HG03469 (cell line): ENCODE results near the gene KLK7.

Experiments used
- ATAC-seq: cut with Tn5 transposase; IDR thresholded peaks from one replicate; pipeline ENCODE4 v1.9.1; 2021; ENCODE audit warnings: mild to moderate bottlenecking, moderate library complexity, moderate number of reproducible peaks; ENCODE audit not compliant: unreplicated experiment

The KLK7 gene

DNA sequence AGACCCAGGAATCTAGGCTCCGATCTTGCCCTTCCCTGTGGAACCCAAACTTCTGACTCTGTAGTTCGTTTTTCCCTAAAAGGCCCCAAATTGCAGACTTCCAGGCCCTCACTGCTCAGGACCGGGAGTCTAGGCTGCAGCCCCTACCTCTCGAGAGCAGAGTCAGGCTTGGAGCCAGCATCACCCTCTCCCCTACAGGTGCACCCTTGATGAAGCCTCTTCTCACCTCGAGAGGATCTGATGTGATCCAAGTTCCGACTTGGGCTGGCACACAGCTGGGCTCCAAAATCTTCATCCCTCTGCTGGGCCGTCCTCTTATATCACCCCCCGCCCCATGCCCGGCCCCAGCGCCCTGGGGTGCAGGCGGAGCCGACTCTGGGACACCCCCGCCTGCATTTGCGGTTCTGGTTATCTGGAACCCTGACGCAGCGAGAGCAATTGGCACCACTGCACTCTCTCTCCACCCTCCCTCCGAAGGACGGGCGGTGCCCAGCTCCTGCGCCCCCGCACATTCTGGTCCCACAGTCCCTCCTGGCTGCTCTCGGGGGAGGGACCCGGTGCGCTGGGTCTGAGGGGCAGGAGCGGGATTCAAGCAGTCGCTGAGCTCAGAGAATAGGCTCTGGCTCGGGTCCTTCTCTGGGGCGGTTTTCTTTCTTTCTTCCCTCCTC lies at the start of gene KLK7:
Gene KLK7, minus strand, starts transcription at position 293 of the 668 bp plus-strand sequence. CDS start 1,518 bp downstream, outside the sequence.
- no peak for ATAC-seq

DNA sequence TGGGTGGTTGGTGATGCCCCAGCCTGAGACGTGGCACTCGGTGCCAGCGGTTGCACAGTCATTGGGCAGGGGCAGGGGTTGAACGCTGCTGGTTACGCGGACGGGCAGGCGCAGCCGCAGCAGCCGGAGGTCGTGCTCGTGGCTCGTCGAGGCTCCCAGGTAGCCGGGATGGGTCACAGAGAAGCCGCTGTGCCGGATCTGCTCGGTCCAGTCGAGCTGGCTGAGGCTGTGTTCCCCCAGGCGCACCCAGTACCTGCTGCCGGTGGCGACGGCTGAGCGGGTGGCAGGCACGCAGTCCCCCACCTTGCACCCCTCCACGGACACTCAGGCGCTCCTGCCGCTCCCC lies 48.1 kb upstream of the KLK7 start:
- ATAC-seq: no peak

DNA sequence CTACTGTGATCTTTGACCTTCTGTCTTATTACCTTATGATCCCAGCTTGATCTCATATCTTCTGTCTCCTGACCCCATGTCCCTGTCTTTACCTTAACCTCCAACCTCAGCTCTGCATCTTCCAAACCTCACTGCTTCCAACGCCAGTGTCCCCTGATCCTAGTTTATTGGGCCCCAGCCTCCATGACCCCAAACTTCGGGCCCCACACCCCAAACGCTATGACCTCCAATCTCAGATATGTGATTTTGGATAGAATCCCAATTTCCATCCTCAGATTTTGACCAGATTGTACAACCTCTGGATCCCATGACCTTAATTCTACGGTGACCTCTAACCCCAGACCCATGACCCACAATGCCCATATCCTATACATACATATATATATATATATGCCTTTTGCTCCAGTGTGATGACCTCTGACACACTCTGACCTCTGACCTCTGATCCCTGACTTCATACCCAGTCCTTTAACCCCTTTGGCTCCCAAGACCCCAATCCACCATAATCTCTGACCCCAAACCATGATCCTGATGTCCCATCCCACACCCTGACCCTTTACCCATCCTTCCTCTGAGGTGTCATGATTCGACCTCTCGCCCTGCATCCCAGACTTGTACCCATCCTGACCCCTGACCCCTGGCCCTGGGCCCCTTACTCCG lies 47.6 kb upstream of the KLK7 start:
- no peak for ATAC-seq

DNA sequence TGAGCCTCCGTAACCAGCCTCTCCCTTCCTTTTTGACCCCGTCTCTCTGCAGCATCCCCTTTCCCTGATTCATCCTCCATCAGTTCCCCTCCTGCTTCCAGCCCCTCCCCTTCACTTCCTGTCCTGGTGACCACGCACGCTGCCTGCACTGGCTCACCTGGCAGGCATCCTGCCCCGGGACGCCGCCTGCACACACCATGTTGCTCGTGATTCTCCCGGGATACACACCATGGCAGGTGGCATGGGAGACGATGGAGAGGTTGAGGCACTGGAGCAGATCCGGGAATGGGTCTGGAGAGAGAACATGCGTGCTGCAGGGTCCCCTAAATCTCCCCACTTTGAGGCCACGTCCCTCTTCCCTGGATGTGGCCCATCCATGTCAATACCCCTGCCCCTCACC lies 46.9 kb upstream of the KLK7 start:
- no peak for ATAC-seq

DNA sequence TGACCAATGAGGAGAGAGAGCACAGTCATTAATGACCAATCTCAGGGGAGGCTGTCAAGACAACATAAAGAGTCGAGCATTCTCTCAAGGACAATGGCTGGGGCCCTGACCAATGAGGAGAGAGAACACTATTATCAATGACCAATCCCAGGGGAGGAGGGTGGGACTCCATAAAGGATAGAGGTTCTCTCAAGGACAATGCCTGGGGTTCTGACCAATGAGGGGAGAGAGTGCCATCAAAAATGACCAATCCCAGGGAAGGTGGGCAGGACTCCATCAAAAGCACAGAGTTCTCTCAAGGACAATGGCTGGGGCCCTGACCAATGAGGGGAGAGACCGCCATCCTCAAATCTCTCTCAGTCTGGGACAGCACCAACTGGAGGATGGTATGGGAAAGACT lies 46.0 kb upstream of the KLK7 start:
- ATAC-seq: no peak

DNA sequence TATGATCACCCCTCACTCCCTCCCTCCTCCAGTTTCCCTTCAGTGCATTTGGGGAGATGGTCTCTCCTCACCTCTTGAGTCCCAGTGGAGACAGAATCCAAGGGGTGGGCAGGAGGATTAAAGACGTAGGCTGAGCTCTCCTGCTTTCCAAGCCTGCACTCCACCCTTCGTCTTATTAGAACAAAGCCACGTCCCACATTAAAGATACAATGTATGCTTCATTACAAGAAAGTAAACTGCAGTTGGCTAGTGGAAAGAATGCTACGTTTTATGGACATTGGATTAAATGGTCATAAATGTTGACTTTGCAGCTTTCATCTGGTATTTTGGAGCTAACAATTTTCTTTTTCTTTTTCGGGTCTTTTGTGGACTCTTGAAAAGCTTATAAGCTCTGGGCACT lies 44.2 kb upstream of the KLK7 start:
- ATAC-seq: no peak

DNA sequence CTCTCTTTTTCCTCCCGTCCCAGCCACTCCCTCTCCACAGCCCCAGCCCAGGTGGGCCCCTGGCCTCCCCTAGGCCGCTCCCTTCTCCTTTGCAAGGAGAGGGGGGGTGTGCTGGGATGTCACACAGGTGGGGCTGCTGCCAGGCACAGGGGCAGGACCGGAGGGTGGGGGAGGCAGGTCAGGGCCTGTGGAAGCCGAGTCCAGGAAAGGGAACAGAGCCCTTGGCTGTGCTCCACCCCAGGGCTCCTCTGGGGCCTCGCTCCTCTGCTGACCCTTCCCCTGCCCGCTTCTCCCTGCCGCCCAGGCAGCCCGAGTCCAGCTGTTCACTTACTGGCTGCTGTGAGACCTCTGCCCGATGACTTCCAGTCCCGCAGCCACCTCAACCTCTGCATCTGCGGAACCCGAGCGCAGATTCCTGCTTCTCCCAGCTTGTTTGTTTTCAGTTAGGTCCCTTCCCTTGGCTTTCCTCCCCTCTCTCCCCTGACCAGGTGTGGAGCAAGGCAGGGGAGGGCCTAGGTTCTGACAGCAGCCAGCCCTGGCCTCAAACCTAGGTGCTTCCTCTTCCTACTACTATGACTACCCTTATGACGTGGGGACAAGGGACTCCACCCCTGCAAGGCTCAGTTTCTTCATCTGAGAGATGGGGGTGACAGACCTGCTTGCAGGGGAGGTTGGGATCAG lies 43.5 kb upstream of the KLK7 start:
- no peak for ATAC-seq

DNA sequence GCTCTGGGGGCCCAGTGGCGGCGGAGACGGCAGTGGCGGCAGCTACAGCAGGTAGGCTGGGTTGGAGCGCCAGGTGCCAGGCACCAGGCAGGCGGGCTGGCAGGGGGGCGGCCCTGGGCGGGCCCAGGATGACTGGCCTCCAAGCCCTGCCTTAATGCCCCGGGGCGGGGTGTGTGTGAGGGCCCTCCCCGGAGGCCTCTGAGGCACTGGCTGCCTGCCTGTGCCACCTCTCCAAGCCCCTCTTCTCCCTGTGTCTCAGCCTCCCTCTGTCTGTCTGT lies 42.8 kb upstream of the KLK7 start, which contains the start of gene KLK11:
Gene KLK11, minus strand, starts transcription at position 63 of the 278 bp plus-strand sequence. CDS start 985 bp downstream, outside the sequence.
- ATAC-seq: no peak

DNA sequence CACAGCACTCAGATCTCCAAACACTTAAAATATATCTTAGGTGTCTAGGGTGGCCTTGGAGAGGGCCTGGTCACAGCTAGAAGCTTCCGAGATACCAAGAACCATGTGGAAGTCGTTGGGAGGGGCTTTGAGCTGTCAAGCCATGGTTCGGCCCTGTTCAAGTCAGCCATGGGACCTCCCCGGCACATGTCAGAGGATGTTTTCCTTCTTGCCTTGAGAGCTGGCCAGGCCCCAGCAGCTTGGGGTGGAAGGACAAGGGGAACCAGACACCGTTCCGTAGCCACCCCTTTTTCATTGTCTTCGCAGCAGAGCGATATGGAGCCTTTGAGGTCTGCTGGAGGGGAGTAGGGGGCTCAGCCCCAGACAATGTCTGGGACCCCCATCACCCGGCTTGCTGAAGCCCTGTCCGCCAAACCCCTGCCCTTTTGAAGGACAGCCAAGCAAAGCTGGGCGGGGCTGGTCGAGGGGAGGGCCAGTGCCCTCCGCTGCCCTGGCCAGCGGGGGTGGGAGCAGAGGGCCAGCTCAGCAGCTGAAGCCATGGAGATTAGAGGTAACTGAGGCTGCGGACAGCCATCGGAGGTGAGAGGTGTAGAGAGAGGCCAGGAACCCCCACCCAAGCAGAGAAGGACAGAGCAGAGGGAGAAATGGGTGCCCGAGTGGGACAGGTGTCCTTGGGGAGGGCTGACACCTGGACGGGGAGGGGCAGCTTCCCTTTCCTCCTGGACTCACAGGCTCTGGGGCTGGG lies 42.3 kb upstream of the KLK7 start:
- no peak for ATAC-seq

DNA sequence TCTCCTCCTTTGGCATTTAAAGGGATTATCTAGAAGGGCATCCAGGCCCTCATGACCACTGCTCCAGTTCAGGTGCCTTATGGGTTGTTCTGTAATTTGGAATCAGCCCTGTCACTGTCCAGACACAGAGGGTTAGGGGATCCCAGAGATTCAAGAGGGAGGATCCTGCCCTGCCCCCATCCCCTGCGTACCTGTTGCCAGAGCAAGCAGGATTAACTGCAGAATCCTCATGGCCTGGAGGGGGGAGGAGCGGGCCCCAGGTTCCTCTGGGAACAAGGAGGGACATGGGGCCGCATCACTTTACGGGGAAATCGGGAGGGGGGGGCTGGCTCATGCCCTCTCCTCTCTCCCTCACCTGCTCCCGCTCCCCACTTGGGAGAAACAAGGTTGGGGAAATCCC lies 41.7 kb upstream of the KLK7 start:
- ATAC-seq: no peak

DNA sequence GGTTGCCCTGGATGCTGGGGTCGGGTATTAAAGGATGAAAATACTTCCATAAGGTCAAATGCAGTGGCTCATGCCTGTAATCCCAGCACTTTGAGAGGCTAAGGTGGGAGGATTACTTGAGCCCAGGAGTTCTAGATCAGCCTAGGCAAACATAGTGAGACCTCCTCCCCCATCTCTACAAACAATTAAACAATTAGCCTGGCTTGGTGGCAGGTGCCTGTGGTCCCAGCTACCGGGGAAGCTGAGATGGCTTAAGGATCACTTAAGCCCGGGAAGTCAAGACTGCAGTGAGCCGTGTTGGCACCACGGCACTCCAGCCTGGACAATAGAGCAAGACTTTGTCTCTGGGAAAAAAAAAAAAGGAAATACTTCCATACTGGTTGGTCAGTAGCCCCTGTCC lies 41.2 kb upstream of the KLK7 start:
- ATAC-seq: no peak

DNA sequence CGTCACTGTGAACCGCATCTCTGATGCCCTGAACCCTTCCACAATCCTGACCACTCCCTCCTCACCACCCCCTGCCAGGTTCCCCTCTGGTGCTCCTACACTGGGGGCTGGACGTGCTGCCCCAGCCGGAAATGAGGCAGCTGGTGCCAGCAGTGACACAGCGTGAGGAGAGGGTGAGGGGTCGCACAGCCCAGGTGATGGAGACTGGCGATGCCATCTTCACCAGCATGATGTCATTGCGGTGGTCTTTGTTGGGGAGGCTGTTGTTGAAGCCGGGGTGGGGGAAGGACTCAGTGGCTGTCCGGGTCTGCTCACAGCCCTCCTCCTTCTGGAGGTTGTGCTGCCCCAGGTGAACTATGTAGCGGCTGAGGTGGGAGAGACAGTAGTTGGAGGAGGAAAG lies 40.2 kb upstream of the KLK7 start:
- ATAC-seq: no peak

DNA sequence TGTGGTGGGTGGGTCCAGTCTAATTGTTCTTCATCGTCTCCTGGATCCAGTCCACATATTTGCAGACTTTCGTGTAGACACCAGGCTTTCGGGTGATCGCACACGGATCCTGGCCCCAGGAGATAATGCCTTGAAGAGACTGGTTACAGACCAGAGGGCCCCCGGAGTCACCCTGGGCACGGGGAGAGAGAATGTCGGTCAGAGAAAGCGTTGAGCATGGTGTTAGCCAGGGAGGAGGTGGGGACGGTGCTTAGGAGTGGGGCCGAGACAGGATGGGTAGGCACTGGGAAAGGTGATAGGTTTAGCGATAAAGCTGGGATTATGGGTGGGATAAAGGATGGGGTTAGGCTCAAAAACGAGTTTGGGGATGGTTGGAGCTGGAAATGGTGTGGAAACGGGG lies 38.8 kb upstream of the KLK7 start:
- ATAC-seq: no peak

DNA sequence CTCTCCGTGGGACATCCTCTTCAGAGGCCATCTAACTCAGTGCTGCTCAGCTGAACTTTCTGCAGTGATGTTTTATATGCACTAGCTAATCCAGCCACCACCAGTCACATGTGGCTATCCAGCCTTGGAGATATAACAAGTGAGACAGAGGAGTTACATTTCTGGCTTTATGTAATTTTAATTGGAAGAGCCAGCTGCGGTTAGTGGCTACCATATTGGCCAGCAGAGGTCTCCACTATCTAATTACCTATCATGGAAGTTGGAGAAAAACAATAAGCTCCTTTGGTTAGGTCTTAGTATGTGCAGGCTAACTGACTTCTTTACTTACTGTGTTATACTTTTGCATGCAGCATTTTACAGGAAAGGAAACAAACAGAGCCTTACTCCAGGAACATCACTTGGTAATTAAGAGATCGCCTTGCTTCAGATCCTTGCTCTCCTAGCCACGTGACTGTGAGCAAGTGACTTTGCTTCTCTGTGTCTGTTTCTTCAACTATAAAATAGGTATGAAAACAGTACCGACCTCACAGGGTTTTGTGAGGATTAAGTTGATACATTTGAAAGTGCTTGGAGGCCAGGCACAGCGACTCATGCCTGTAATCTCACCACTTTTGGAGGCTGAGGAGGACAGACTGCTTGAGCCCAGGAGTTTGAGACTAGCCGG lies 37.4 kb upstream of the KLK7 start:
- ATAC-seq: no peak

DNA sequence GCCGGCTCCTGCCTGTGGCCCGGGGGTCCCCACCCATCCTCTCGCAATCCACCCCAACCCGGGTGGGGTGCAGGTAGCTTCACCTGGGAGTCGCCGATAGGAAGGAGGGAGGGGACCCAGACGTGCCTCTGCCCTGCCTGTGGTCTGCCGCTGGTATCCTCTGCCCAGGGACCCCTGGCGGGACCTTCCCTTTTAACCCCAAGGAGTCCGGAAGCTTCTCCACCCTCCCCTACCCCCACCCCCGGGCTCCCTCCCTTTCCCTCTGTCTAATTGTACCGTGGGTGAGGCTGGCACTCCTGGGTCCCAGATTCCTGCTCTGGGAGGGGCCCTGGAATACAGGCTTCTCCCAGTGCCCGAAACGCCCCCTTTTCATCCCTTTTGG lies 35.8 kb upstream of the KLK7 start, which contains the start of gene KLK10:
Gene KLK10, minus strand, starts transcription at position 166 of the 382 bp plus-strand sequence. CDS start 579 bp downstream, outside the sequence.
- ATAC-seq: no peak

DNA sequence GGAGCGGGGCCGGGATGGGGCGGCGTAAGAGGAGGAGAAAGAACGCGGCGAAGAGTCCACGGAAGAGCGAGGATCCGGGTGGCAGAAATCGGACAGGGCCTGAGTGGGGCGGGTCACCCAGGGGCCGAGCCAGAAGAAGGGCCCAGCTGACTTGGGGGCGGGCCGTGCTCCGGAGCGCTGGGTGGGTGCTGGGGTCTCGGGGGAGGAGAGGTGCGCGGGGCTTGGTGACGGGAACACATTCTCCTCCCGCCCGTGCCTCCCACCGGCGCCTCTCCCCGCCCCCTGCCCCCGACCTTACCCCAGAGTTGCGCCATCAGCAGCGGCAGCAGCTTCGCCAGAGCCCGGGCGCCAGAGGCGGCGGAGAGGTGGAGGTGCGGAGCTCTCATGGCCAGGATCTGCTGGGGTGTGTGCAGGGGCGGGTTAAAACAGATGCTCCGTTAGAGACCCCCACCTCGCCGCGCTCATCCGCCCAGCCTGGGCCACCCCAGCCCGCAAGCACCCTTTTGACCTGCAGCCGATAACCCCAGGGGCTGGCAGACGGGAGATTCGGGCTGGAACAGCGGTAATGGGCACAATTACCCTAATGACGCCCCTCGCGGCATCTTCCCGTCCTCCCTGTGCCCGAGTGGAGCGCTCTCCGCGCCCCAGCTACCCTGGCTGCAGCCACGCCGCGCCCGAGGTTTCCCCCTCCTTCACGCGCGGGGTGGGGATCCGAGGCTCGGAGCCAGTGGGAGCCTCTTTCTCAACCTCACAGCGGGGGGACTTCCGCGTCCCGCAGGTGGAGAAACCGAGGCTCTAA lies 35.2 kb upstream of the KLK7 start:
- ATAC-seq: no peak

DNA sequence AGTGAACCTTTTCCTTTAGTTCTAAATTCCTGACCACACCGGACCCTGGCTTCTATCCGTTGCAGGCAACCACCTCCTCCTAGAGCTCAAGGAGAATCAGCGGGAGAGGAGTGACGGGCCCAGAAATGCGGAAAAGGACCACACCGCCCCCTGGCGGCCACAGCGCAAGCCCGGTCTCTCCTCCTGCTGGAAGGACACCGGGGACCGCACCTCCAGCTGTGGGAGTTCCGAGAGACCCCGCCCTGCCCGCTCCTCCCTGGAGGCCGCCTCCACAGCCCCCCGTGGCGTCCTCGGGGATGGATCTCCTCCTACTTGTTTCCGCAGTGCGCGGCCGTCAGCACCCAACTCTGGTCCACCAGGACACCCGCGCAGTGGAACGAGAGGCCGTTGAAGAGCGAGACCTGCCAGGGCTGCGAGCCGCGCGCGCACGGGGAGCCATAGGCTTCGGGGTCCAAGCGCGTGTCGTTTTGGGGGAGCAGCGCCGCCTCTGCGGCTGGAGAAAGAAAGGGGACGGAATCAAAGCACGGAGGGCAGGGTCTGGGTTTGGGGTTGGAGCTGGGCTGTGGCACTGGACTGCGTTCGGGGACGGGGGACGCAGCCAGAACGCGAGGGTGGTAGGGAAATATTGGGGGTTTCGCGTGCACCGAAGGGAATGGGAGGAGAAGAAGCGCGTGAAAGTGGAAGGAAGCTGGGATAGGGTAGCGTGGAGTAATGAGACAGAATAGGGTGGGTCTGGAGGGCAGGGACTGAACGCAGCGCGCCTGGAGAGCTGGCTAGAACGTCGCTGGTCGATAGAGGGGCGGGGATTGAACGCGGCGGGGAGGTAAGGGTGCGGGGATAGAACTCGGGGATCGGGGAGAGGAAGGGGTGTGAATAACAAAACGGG lies 33.3 kb upstream of the KLK7 start:
- no peak for ATAC-seq

DNA sequence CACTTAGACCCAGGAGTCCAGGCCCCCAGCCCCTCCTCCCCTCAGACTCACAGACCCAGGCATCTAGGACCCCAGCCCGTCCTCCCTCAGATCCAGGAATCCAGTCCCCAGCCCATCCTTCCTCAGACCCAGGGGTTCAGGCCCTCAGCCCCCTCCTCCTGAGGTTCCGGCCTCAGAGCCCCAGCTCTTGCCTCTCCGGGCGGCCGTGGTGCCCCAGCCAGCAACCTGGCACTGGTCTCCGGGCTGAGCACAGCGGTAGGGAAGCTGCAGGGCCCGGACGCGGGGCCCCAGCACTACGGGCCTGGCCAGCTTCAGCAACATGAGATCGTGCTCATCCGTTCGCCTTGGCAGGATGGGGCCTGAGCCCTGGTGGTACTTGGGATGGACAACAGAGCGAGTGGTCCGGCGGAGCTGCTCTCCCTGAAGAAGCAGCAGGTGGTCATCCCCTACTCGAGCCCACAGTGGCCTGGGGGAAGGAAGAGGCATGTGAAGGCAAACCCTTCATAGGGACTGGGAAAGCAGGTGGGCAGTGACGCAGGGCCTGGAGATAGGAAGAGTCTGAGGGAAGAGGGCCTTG lies 32.1 kb upstream of the KLK7 start:
- no peak for ATAC-seq

DNA sequence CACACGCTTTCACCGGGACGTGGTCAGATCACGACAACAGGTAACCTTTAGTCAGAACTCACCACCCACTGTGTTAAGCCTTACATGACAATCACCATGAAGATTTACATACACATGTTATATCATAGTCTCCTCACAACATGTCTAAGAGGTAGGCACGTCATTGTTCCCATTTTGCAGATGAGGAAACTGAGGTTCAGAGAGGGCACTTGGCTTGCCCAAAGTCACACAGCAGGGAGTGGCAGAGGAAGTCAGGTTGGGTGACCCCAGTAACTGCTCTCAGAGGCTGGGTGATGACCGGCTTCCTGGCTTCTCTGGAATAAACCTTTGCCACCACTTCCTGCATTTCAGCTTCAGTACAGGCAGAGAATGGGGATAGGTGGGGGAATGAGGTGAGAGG lies 30.5 kb upstream of the KLK7 start:
- no peak for ATAC-seq
